Measurements from ENCODE around the gene RAB11FIP2.

DNA sequence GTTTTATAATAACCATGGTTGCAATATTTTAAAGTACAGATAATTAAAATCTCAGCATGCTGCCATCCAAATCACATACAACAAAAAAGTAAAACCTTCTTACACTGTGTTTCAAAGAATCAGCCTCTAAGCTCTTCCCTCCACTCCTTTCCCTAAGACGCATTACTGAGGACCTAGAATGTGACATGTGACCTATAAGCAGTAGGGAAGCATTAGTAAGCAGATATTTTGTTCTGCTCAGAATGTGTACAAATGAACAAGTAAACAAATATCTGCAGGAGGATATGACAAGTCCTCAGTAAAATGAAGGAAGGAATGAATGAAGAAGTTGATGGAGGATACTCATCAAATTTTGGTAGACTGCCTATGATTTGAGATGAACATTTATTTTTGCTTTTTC is 49.1 kb downstream of the RAB11FIP2 start:
- TF ChIP-seq, protein P1, sequence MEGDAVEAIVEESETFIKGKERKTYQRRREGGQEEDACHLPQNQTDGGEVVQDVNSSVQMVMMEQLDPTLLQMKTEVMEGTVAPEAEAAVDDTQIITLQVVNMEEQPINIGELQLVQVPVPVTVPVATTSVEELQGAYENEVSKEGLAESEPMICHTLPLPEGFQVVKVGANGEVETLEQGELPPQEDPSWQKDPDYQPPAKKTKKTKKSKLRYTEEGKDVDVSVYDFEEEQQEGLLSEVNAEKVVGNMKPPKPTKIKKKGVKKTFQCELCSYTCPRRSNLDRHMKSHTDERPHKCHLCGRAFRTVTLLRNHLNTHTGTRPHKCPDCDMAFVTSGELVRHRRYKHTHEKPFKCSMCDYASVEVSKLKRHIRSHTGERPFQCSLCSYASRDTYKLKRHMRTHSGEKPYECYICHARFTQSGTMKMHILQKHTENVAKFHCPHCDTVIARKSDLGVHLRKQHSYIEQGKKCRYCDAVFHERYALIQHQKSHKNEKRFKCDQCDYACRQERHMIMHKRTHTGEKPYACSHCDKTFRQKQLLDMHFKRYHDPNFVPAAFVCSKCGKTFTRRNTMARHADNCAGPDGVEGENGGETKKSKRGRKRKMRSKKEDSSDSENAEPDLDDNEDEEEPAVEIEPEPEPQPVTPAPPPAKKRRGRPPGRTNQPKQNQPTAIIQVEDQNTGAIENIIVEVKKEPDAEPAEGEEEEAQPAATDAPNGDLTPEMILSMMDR (IDR thresholded peaks at IDR 0.05; ENCODE audit: low read depth, low read length, poor library complexity, severe bottlenecking): no peak
- no peak for TF ChIP-seq EZH2phosphoT487 (IDR thresholded peaks at IDR 0.05; ENCODE audit: borderline replicate concordance, low read length)

Data from DOHH2 (cell line).